HG03280 (cell line): Measurements from ENCODE around the gene CDH12.
"Not testable (repeated sequence)": the region's sequence is repeated elsewhere in the genome, so short reads cannot be mapped to it uniquely, and the experiment has no call there.

Source experiments
- ATAC-seq: cut with Tn5 transposase; IDR thresholded peaks from one replicate; pipeline ENCODE4 v1.9.1; 2021; ENCODE audit warnings: mild to moderate bottlenecking, moderate library complexity; ENCODE audit not compliant: unreplicated experiment

The CDH12 gene

DNA sequence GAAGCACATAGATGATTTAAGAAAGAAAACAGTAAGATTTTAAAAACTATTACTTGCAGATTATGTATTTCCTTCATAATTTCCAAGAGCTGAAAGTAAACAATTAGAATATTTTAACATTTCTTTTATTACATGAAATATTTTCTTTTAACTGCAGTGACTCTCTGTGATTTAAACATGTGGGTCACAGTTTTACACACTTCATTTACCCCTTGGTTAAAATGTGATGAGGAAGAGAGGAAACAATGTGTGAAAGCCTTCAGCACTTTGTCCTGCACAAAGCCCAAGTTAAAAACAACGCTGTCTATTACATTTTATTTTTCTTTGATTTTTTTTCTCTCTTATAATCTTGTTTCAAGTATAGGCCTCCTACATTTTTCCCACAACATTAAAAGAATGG lies 801.3 kb downstream of the CDH12 start:
- ATAC-seq, result no peak

DNA sequence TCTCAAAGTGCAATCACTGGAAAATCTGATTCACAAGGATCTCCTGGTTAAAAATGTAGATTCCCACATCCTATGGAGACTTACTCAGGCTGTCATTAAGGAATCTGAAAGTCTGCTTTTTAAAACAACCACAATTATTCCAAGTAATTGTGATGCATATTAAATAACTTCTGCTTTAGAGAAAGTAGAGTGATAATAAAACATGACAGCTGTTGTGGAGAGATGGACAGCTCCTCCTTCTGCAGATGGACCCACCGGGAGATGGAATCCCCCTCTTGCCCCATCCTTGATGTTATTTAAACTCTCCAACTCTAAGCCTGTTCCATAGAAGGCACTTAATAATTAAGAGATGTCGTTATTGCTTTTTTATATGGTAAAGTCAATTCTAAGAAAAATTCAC lies 802.2 kb downstream of the CDH12 start:
- no peak for ATAC-seq

DNA sequence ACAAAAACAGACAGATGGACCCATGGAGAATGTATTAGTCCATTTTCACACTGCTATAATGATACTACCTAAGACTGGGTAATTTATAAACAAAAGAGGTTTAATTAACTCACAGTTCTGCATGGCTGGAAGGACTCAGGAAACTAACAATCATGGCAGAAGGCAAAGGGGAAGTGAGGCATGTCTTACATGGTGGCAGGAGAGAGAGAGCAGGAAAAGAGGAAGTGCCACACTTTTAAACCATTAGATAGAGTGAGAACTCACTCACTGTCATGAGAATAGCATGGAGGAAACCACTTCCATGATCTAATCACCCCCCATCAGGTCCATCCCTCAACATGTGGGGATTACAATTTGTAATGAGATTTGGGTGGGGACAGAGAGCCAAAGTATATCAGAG lies 808.9 kb downstream of the CDH12 start:
- no peak for ATAC-seq

DNA sequence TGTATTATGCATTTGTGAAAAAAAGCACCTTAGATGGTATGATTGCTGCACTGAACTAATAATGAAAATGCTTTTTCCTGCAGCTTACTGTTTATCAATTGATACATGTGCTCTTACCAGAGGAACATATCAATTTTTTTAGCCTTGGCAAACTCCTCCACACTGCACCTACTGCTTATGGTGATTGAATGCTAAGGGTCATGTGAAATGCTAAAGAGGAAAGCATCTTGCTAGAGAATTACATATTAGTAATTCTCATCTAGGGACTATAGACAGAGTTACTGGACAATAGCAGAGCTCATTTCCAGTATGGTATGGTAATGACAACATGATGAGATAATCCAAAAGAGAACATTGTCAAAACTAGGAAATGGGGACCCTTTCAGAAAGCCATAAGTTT lies 817.1 kb downstream of the CDH12 start:
- ATAC-seq, result no peak

DNA sequence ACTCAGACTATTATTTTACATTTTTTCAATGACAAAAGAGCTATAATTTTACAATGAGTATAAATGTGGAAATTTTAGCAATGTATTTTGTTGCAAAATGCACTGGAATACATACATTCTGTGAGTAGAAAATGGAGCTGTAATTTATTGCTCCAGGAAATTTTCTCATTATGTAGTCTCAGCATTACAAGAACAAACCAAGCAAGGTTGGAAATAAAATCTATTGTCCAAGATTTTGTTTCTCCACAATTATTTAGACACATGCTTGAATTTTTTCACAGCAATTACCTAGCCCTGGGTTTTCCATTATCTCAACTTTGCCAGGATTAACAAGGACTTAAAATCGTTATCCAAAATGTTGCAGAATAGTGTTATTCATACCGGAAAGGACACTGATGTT lies 820.1 kb downstream of the CDH12 start:
- no peak for ATAC-seq

DNA sequence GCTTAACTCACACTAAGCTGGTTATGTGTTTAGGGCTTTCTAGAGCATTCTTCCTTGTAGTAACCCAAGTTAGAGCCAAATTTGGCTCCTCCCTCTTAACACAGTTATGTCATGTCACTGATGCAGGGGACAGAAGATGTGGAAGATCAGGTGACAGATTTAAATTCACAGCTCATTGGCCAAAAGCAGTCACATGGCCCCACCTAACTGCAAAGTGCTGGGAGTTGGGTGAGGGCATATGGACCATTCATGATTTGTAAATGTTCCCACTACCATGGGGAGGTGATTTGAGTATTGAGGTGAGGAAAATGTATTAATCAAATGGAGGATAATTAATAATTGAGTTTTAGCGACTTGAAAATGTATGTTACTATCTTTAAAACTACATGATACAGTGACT lies 829.4 kb downstream of the CDH12 start:
- no peak for ATAC-seq

DNA sequence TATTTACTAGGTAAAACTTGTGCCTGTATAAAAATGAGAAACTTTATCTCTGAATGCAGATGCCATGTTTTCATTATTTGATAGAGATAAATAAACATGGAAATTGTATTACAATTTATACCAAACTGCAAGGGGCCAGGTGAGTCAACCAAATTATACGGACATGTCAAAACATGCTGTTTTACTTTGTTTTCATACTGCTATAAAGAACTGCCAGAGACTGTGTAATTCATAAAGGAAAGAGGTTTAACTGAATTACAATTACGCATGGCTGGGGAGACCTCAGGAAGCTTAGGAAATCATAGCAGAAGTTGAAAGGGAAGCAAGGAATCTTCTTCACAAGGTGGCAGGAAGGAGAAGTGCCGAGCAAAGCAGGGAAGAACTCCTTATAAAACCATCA lies 840.3 kb downstream of the CDH12 start:
- ATAC-seq, result not testable (repeated sequence)

DNA sequence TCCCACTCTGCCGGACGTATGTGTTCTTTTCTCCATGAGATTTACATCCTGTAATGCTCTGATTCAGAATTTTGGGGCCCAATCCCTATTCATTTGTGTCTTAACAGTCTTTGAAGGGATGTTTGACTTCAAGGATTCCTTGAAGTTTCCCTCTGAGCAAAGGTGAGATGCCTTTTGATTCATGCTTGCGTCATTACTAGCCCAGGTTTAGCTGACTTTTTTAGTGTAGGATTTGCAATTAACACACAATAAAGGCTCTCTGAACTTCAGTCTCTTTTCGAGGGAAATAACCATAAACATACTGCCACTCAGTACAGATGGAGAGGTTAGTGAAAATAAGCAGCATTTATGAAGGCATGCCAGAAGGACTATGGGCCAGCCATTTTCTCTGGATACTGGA lies 842.3 kb downstream of the CDH12 start:
- not testable (repeated sequence) for ATAC-seq

DNA sequence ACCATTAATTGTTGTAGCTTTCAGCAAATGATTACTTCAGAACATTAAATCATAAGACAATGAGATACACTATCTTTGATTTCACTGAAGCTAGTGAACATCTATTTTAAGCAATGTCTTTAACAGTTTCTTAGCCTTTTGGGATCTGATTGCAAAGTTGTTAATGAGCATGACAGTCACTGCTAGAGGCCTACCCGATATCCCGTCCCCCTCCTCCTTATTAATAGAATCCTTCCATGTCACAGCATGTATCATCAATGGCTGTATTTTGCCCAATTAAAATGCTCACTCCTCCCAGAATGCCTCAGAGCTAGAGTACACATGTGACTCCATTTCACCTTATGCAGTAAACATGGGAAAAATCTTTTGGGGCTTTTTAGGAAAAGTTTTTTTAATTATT lies 852.0 kb downstream of the CDH12 start:
- not testable (repeated sequence) for ATAC-seq

DNA sequence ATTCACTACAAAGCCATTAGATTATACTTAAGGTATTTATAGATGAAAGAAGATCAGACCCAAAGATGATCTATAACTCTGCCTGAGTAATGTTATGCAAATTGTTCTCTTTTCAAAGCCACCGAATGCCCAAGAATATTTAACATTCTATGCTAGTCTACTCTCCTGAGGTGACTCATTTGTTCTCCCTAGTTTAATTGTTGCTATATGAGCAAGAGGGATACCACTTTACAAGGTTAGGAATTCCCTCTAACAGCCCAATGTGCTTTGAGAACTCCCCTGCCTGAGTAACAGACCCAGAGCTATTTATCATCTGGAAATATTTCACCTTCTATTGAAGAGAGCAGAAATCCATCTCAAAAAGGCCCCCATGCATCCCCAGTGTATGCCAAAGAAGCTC lies 867.3 kb downstream of the CDH12 start:
- ATAC-seq, result not testable (repeated sequence)

DNA sequence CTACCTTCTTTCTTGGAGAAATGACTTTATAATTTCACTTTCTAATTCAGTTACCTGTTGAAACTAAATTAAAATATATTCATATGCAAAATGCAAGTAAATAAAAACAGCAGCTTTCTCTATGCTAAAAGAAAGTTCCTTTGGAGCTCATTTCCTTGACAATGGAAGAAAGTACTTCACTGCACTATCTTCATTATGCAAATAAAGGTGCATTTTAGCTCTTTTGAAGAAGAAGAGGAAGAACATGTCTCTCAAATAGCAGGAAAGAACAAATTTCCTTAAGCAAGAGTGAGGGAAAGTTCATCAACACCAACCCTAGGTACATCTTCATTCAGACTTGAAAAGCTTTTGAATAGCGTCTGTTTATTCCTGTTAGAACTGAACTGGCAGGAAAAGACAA lies 901.6 kb downstream of the CDH12 start:
- not testable (repeated sequence) for ATAC-seq

DNA sequence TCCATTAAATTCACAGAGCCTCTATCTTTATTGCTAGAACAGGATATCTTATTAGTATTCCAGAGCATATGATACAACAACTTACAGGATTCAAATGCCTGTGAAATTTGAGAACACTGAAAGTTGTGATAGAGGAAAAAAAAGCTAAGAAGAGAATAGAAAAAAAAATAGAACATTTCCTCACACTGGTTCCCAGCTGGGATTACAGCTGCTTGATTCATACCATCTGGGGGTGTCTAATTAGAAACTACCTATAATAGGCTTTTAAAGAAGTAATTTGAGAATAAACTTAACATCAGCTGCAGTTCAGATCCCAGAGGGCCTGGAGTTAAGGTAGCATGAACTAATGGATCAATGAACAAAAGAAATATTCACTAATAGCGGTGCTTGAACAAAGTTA lies 922.0 kb downstream of the CDH12 start:
- no peak for ATAC-seq

DNA sequence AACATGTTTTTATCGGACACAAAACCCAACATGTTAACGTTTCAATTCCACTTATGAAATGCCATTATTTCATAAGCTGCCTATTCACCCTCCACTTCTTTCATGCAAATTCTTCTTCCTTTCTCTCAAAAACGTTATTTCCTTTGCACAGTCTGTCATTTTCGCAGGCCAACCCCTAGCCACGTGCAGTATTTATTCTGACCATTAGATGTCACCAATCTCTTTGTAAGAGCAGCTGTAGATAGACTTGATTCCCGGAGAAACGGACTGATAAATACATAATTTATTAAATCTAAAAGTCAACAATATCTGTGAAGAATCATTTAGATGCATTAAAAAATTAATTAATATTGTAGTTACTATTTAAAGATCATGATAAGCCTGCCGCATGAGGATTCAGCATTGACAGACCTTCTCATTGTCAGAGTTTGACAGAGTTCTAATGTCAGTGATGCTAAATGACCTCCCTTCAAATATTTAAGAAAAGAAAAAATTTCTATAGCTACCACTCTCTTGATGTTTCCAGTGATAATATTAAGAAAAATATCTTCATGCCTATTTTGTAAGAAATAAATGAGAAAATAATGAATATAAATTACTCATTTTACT lies 933.6 kb downstream of the CDH12 start:
- peak; percentile 91 for ATAC-seq

DNA sequence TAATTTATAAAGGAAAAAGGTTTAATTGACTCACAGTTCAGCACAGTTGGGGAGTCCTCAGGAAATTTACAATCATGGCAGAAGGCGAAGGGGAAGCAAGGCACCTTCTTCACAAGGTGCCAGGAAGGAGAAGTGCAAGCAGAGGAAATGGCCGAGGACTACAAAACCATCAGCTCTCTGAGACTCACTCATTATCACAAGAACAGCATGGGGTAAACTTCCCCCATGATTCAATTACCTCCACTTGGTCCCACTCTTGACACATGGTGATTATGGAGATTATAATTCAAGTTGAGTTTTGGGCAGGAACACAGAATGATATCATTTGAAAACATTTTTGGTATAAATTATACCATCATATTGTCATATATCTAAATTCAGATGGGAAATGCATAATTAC lies 934.7 kb downstream of the CDH12 start:
- no peak for ATAC-seq

DNA sequence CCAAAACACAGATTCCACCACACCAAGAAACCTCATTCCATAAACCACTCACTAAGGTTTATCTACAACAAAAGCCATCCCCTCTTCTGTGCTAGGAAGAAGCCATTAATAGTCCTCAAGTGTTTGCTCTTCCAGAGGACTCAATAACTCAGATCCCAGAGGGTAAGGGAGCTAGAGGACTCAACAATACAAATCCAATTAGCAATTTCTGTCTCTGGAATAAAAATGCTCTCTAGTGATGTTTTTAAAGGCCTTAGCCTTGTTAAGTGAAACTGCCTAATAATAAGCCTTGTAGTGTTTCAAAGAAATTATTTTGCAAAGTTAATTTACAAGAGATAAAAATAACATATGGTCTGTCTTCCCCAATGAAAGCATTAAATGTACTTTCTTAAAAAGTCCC lies 942.4 kb downstream of the CDH12 start:
- no peak for ATAC-seq

DNA sequence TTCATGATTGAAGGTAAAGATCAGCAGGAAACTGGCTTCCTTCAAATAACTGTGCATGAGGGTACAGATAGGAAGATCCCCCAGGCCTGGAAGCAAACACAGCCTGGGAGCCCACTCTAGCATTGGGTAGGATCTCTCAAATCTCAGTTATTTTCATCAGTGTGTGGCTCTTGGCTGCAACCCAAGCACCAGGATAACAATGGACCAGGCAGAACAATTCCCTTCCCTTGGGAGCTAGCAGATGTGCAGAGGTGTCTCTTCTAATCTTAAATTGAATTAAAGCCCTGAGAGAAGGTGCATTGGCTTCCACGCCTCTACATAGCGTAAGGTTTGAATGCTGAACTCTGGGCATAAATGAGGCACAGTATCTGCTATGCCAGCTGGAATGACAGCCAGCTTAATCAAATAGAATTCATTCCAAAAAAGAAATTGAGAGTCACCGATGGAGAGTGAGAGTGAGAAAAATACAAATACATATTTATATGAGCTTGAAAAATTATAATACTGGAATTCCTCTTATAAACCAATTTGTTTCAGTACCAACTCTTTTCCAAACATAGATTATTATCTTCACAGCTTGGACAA lies 957.3 kb downstream of the CDH12 start:
- no peak for ATAC-seq

DNA sequence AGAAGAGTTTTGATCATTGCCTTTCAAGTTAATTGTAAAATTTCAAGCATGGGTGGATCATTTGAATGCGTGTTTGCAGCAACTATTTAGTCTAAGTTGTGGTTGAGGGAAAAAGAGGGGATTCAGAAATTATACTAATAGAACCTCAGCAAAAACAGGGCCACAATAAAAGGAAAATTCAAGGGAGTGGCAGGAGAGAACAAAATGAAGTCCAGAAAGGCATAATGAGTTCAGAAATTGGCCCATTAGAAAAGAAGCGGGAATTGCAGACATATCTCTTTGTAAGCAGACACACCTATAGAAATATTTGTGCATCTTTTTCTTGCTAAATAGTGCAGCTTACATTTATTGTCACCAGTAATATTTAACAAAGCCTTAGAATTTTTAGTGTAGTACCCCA lies 960.0 kb downstream of the CDH12 start:
- no peak for ATAC-seq

DNA sequence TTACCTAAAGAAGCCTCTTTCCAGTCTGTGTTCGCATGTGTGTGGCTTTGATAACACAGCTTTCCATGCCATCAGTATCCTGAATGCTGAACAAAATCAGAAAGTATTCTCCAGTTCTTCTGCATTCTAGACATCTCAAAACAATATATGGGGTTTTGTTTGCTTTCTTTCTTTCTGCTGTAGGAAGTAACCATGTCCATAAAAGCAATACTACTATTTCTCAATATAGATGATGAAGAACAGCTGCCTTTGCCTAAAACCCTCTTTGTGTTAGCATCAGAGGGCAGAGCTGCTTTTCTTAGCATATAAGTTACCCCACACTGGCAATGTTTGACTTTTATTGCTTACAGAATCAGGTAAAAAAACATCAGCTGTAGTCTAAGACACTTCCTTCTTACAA lies 963.6 kb downstream of the CDH12 start:
- no peak for ATAC-seq

DNA sequence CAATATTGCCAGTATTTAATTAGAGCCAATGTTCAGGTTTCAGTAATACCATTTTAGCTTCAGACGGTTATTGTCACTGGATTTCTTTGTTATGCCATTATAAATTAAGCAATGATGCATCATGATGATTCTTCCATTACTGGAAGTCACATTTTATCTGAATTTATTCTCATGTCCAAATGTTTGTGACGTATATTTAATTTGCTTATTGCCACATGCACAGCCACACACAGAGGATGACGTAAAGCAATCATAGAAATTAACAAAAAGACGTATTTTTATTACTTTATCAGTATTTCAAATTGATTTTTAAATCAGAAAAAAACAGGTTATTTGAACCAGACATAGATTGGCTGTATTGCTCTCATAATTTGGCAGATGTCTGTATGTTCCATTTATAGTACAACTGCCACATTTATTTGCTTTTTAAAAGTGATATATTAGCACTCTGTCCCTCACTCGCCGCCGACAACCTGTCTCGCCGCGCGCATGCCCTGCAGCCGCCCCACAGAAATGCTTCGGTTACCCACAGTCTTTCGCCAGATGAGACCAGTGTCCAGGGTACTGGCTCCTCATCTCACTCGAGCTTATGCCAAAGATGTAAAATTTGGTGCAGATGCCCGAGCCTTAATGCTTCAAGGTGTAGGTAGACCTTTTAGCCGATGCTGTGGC lies 970.9 kb downstream of the CDH12 start:
- no peak for ATAC-seq

DNA sequence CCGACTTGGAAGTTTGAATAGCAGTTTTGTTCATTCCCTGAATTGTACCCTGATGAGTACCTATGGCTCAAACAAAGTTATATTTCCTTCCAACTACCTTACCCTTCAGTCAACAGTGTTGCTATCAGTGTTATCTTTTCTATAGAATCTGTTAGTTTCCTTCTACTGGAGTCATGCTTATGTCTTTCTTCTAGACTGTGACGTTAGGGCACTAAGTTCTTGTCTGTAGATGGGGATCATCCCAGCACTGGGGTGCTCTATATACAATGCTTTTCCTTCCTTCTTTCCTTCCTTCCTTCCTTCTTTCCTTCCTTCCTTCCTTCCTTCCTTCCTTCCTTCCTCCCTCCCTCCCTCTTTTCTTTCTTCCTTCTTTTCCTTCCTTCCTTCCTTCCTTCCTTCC lies 973.0 kb downstream of the CDH12 start:
- ATAC-seq, result no peak

DNA sequence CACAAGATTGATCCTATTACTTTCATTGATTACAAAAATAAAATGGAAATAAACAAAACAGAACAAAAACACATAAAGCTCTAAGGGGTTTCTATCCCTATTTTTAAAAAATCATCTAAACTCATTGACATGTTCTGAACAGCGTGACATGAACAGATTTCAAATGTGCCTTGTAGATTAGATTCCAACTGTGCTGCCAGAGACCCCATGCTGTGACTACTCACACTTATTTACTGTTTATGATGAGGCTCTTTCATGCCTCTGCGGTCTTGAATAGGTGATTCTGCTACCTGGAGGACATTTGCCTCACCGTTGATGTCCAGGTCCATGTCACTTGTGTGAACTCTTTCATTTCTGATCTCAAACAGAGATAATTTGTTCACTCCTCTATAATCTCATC lies 990.2 kb downstream of the CDH12 start:
- ATAC-seq, result no peak

DNA sequence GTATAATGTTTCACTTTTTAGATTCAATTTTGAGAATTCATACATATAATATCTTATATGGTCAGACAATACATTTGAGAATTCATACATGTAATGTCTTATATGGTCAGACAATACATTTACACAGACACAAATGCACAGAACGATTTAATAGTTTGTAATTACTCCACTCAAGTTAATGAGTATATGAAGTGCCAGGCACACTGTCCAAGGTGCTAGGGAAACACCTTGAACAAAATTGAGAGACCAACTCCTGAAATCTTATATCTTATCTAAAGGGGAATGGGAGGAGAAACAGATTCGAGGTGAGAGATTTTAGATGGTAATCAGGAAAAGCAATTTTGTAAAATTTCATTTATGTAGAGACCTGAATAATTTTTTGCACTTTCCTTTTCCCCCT lies 994.7 kb downstream of the CDH12 start:
- no peak for ATAC-seq

DNA sequence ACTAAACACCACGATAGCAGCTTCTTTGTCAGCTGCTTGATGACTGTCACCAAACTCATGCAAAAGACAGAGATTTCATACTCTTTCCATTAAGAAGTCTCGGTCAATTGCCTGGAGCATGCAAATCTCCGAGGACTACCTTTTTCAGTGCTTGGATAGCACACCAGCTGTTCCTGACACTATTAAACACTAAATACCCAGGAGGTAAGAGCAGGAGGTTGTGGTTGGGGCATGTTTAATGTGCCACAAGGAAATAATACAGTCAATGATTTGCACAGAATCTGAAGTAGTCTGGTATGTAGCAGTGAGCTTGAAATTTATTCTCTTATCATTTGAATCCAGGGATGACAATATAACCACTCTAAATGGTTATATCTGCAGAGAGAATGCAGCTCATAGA lies 996.2 kb downstream of the CDH12 start:
- no peak for ATAC-seq
